Measurements from ENCODE around the gene UBA3.

DNA sequence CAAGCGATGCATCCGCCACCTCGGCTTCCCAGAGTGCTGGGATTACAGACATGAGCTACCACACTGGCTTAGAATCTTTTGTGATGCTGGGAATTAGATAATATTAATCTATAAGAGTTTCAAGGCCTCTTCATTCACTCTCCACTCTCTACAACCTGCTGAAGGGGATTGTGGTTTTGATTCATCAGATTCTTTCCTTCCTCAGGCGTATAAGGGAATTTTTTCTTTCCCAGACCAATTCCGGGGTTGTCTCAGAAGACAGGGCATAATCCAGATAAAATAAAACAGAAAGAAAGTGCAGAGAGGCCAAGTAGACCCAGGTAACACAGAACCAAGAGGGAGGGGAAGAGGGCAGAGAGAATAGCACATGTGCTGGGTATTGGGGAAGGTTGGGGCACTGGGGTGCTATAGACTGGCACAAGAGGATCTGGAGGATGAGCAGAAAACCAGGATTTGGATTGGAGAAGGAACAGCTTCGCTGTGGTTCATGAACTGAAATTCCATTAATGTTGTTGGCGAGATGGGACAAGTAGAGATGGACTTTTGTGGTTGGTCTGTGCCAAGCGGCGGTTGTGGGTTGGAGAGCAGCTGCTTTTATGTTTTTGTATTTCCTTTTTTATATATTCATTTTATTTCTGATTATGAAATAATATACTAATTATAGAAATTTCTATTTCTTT is 17.4 kb upstream of the UBA3 start:
- no peak for TF ChIP-seq CTCF (IDR thresholded peaks at IDR 0.05; ENCODE audit: extremely low read depth in 1 of 2, insufficient read depth in 1 of 2, low read depth in 1 of 2, low read length in 2 of 2)
- TF ChIP-seq POLR2A (IDR thresholded peaks at IDR 0.05; ENCODE audit: low read depth, low read length), result no peak

All from endothelial cell of umbilical vein (primary cell).